Ovary (tissue), 9 donors: Measurements from ENCODE around the gene GNG8. TPM values are rescaled to one million over a fixed set of nuclear protein-coding genes. Genes with fewer than 3 reads are reported as not detected.
A peak's percentile ranks its signal among the peaks of the same experiment; 100 is the strongest.

Experiments
- DNase-seq, 5 donors: peaks; one replicate each; pipeline ENCODE4 v3.0.0-alpha.2; 2019 to 2020
- H3K27ac ChIP-seq, 2 donors: fragments of 200-600 bp; one replicate each; pipeline versions ENCODE4 v1.5.1 to v1.8.0; 2019 to 2022
- H3K27me3 ChIP-seq: fragments of 200-600 bp; one replicate; pipeline ENCODE4 v1.8.0; 2022
- H3K36me3 ChIP-seq: fragments of 200-600 bp; sonication (generic); one replicate; pipeline ENCODE4 v1.5.1; 2019
- H3K4me1 ChIP-seq: one replicate; pipeline ENCODE4 v1.8.1; 2013; ENCODE audit warnings: mild to moderate bottlenecking, moderate library complexity; ENCODE audit not compliant: insufficient read depth
- H3K4me3 ChIP-seq: fragments of 200-600 bp; sonication (generic); one replicate; pipeline ENCODE4 v1.5.1; 2017
- H3K9me3 ChIP-seq, 2 donors: fragments of 200-600 bp in 1 of 2; sonication (generic) in 1 of 2; one replicate each; pipeline versions ENCODE4 v1.5.1 to v1.8.1; 2013 to 2019; ENCODE audit warnings: mild to moderate bottlenecking in 1 of 2, moderate library complexity in 1 of 2
- EP300 ChIP-seq: sonication (generic); formaldehyde crosslinking; IDR thresholded peaks from one replicate; pipeline ENCODE4 v1.6.1; 2017; ENCODE audit warnings: antibody characterized with exemption
- POLR2A ChIP-seq: fragments of 450-650 bp; IDR thresholded peaks from one replicate; pipeline ENCODE4 v1.6.1; 2017; ENCODE audit warnings: antibody characterized with exemption, mild to moderate bottlenecking, moderate library complexity
- WGBS, 3 donors: extraction: QIAGEN DNeasy Blood & Tissue Kit in 1 of 3; methylation state at CpG; one replicate each; pipeline versions ENCODE4 v1.1.5 to v1.1.7; 2013 to 2017; 5-methylcytosine and 5-hydroxymethylcytosine counted together
- intact Hi-C, 4 donors: fragments of 100-400 bp; cut with DNase I; formaldehyde crosslinking; loops; one replicate each; pipeline versions ENCODE4 v1.11.0 to v1.15.1; 2022 to 2023
- polyA plus RNA-seq, 2 donors: library from polyadenylated mRNA; stranded (reverse); fragments of 200-250 nt in 1 of 2; fragments of 350-450 nt in 1 of 2; fragmentation: Illumina TruSeq in 1 of 2; extraction: RNeasy Lipid Tissue Mini Kit (QIAGEN cat#74804) in 1 of 2; gene quantifications; one replicate each; pipeline ENCODE4 v1.2.3, GENCODE V29; 2013 to 2014
- total RNA-seq, 7 donors: library from RNA; depleted of rRNA in 2 of 7; stranded (reverse); fragments of >200 nt in 2 of 7; fragmentation: NEBNext Ultra II Directional in 3 of 7; extraction: Animal tissue kit (Norgen Biotek cat#: 25700) in 3 of 7; gene quantifications; one replicate each; pipeline versions ENCODE4 v1.1.0 to v1.2.4, GENCODE V29; 2016 to 2023
- TF ChIP-seq, protein P1 (sequence below), 3 donors: fragments of 450-650 bp in 2 of 3; fragments of 200-600 bp in 1 of 3; IDR thresholded peaks; one replicate each; pipeline versions ENCODE4 v1.5.1 to v1.8.0; 2016 to 2022; ENCODE audit warnings: antibody characterized with exemption in 3 of 3, mild to moderate bottlenecking in 1 of 3
- donor health status: DM: no; HTN: no; CAD: no; lungs with moderate emphysema.
- donor health status: DM: no; HTN: no; CAD: no.
- donor health status: Bipolar disorder and iron deficiency.
- donor health status: DM: yes; HTN: yes; CAD: no.
- donor health status: DM: no; HTN: no; CAD: no.
- donor health status: DM: yes; HTN: yes; CAD: no.

Gene GNG8
- total and polyA plus RNA-seq, 9 donors, result not detected

DNA sequence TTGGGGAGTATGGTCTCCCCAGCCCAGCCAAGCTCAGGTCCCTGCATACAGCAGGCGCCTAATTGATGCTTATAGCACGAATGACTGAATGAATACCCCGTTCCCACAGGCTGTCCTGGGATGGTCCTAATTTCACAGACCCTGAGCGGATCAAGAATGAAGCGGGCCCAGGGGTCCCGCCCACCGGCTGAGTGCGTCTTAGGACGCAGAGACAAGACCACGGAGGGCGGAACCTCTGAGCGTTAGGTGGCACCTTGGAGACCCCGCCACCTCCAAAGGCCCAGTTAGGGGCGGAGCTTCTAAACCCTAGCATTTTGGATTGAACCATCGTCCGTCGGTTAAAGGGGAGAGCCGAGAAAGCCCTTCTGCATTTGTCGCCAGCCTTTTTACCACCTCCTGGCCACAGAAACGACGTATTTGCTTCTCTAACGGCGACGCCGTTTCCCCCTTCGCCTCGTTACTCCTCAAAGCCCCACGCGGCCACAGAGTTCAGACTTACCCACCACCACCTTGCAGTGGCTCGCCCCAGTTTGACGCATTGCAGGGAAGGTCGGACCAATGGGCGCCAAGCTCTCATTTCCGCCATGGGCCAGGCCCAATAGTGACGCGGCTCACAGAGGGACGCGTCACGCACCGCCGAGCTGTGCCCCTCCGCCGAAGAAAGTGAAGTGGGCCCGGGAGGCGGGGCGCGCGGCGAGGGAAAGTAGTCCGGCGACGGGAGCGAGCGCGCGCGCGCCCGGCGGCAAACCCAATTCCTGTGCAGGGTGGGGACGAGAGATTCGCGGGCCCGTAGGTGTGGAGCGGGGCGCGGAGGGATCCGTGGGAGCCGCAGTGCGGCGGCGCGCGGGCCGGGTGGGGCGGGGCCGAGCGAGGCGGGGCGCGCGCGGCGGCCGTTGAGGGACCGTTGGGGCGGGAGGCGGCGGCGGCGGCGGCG lies 35.4 kb downstream of the GNG8 start:
- Histone ChIP-seq H3K9me3 (no peaks in the 10 kb centered on the region), H3K27me3 (no peaks in the 10 kb centered on the region), H3K36me3 (no peaks in the 10 kb centered on the region), H3K4me3 (peak overlapping the region; percentile 100), H3K4me1 (peaks cover 15% of the 10 kb centered on the region), H3K27ac (peak overlapping the region; percentile 97 to 98)
- WGBS, 3 donors, result 1% methylated on average over 60 to 93 of the region's 93 CpGs
- no peak for TF ChIP-seq EP300
- TF ChIP-seq, protein P1, sequence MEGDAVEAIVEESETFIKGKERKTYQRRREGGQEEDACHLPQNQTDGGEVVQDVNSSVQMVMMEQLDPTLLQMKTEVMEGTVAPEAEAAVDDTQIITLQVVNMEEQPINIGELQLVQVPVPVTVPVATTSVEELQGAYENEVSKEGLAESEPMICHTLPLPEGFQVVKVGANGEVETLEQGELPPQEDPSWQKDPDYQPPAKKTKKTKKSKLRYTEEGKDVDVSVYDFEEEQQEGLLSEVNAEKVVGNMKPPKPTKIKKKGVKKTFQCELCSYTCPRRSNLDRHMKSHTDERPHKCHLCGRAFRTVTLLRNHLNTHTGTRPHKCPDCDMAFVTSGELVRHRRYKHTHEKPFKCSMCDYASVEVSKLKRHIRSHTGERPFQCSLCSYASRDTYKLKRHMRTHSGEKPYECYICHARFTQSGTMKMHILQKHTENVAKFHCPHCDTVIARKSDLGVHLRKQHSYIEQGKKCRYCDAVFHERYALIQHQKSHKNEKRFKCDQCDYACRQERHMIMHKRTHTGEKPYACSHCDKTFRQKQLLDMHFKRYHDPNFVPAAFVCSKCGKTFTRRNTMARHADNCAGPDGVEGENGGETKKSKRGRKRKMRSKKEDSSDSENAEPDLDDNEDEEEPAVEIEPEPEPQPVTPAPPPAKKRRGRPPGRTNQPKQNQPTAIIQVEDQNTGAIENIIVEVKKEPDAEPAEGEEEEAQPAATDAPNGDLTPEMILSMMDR (IDR thresholded peaks at IDR 0.05), result peak in 2 of 3 donors; percentile 15
- DNase-seq, result peak; percentile 98 to 99 (median 99)
- intact Hi-C loops, result loop anchor here in 1 of 4 donors (10.0 kb wide), 2 partner anchors 64 to 144 kb away; partner anchors contain the start of genes DACT3, FKRP and STRN4

DNA sequence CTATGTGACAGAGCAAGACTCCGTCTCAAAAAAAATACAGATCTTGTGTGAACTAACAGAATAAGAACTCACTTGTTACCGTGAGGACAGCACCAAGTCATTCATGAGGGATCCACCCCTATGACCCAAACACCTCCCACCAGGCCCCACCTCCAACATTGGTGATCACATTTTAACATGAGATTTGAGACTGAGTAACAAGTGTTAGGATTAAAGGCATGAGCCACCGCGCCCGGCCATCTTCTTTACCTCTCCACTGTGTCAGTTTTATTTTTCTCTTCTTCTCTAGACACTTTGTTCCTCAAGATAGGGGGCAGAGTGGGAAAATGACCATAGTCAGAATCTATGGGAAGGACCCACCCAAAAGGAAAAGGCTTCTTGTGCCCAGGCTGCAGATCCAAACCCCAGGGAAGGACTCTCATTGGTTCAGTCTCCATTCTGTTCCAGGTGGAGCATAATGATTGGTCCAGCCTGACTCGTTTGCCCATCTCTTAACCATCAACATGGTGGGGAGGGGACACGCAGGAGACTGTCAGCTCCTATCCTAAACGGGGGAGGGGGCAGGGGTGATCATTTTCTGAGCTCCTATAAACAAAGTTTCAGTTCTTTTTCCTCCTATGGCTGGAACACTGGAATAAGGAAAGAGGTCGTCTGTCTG lies 36.2 kb downstream of the GNG8 start:
- Histone ChIP-seq H3K9me3 (no peaks in the 10 kb centered on the region), H3K4me1 (peaks cover 15% of the 10 kb centered on the region), H3K4me3 (peak overlapping the region; percentile 100), H3K27me3 (no peaks in the 10 kb centered on the region), H3K27ac (peak overlapping the region in 1 of 2 donors; percentile 97), H3K36me3 (no peaks in the 10 kb centered on the region)
- no peak for TF ChIP-seq EP300
- TF ChIP-seq, protein P1 (IDR thresholded peaks at IDR 0.05), result no peak
- TF ChIP-seq POLR2A, result no peak
- DNase-seq, result no peak
- WGBS, 3 donors, result 57 to 67% (median 63%) methylated on average over 9 of the region's 9 CpGs
- intact Hi-C loops, result loop anchor here in 1 of 4 donors (10.0 kb wide), 2 partner anchors 65 to 145 kb away; partner anchors contain the start of genes DACT3, FKRP and STRN4

DNA sequence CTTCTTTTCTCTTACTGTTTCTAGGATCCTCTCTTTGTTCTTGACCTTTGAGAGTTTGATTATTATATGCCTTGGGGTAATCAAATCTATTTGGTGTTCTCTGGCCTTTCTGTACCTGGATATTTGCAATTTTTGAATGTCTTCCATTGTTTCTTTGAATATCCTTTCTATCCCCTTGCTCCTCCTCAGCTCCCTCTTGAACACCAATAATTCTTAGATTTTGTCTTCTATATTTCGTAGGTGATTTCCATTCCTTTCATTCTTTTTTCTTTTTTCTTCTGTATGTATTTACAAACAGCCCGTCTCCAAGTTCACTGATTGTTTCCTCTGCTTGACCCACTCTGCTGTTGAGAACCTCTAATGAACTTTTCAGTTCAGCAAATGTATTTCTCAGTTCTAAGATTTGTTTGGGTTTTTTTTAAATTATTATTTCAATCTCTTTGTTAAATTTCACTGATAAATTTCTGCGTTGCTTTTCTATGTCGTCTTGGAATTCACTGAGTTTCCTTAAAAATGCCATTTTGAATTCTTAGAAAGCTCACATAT lies 37.6 kb downstream of the GNG8 start:
- H3K4me1 ChIP-seq, result peaks cover 7% of the 10 kb centered on the region
- no peak overlapping the region for H3K4me3 ChIP-seq
- no peak for DNase-seq
- H3K9me3 ChIP-seq, result no peaks in the 10 kb centered on the region
- TF ChIP-seq, protein P1 (IDR thresholded peaks at IDR 0.05), result no peak
- TF ChIP-seq POLR2A, result no peak
- no peak for TF ChIP-seq EP300
- WGBS, 3 donors, result 89 to 94% (median 93%) methylated on average over 4 of the region's 4 CpGs
- no peaks in the 10 kb centered on the region for H3K27me3 ChIP-seq
- no peak overlapping the region for H3K27ac ChIP-seq
- no peaks in the 10 kb centered on the region for H3K36me3 ChIP-seq
- intact Hi-C loops, result no loop called here

DNA sequence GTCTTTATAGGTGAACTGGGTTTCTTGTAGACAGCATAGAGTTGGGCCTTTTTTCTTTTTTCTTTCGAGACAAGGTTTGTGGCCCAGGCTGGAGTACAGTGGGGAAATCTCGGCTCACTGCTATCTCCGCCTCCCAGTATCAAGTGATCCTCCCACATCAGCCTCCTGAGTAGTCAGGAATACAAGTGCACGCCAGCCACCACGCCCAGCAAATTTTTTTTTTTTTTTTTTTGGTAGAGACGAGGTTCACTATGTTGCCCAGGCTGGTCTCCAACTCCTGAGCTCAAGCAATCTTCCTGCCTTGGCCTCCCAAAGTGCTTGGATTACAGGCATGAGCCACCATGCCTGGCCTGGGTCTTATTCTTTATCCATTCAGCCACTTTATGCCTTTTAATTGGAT lies 40.0 kb downstream of the GNG8 start:
- 75 to 76% (median 75%) methylated on average over 6 of the region's 6 CpGs for WGBS, 3 donors
- DNase-seq, result no peak
- H3K27me3 ChIP-seq, result no peaks in the 10 kb centered on the region
- no peaks in the 10 kb centered on the region for H3K36me3 ChIP-seq
- no peak overlapping the region for H3K4me3 ChIP-seq
- no peaks in the 10 kb centered on the region for H3K9me3 ChIP-seq
- peaks cover 5% of the 10 kb centered on the region for H3K4me1 ChIP-seq
- TF ChIP-seq EP300, result no peak
- H3K27ac ChIP-seq, result no peak overlapping the region
- intact Hi-C loops, result no loop called here
